HG03103 (cell line): Measurements from ENCODE around the gene BRME1.

Experiments used
- ATAC-seq: cut with Tn5 transposase; IDR thresholded peaks from one replicate; pipeline ENCODE4 v1.9.1; 2021; ENCODE audit warnings: low read depth; ENCODE audit not compliant: unreplicated experiment

BRME1 gene

GRCh38 chr19:13834244-13835069, 71.5 kb downstream of the BRME1 start:
- no peak for ATAC-seq

GRCh38 chr19:13833330-13834243, 72.3 kb downstream of the BRME1 start:
- ATAC-seq: peak; percentile 73
